DMS153 treated with DMSO at 0.1 percent for 48 hours (cell line): ENCODE results near the gene GABPB2.
A peak's percentile ranks its signal among the peaks of the same experiment; 100 is the strongest.

Experiments
- DNase-seq: peaks from one replicate; lab custom pipeline; 2025; ENCODE audit not compliant: unreplicated experiment; lab: John Stamatoyannopoulos, UW

Gene GABPB2

DNA sequence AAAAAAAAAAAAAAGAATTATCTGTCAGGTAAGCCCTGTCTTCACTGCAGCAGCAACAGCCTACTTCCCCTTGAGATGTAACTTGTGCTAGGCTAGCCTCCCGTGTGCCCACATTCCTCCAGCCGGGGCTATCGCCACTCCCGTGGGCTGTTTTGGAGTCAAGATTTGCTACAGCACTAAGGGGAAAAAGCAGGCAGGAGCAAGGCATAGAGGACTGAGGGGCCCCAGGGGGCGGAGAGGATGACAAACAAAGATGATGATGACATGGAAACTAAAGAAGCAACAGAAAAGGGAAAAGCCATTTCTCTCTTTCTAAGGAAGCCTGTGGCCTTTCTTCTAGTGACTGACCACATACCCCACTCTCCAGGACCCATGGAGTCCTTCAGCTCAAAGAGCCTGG, 87.8 kb downstream of the GABPB2 start:
- no peak for DNase-seq

DNA sequence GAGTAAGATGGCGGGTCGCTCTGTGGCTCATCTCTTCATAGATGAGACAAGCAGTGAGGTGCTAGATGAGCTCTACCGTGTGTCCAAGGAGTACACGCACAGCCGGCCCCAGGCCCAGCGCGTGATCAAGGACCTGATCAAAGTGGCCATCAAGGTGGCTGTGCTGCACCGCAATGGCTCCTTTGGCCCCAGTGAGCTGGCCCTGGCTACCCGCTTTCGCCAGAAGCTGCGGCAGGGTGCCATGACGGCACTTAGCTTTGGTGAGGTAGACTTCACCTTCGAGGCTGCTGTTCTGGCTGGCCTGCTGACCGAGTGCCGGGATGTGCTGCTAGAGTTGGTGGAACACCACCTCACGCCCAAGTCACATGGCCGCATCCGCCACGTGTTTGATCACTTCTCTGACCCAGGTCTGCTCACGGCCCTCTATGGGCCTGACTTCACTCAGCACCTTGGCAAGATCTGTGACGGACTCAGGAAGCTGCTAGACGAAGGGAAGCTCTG, 88.2 kb downstream of the GABPB2 start:
- DNase-seq: no peak

- DNase-seq: no peak
Measured at GRCh38 chr1:151159373-151159772, 88.8 kb downstream of the GABPB2 start.

DNA sequence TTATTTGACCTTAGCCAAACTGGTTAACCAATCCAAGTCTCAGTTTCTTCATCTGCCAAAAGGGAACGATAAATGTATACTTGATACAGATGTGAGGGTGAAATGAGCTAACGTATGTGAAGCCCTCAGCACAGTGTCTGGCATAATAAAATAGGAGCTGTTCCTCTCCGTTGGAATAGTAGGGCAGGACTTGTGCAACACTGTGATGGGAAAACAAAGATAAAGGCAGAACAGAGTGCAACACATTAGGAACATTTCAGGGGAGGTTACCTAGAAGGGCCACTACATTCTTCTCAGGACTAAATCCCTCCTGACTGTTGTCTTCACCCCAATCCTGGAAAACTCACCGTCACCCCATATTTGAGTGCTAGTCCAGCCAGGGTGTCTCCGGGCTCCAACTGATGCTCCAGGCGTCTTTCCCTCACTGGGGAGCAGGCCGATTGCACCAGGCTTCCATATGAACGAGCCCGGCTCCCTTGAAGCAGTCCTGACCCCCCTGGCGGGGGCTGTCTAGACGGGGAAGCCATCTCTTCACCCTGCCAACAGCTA, 94.2 kb downstream of the GABPB2 start:
- DNase-seq: no peak

DNA sequence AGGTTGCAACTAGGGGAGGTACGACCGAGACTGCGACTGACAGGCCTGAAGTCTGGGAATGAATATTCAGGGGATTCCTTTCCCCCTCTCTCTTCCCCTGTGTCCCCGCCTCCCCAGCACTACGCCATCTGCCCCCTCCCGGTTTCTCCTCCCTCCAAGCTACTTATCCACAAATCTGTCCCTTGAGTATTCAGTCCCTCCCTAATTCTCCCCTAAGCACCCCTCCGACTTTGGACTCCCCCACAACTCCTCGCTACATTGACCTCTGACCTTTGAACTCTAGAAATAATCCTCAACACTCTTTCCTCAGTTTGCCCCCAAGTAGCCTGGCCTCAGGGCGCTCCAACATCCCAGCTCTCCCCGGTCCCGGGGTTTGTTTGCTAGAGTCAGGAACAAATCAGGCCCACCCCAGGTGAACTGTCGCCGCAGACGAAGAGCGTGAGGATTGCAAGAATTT, 94.7 kb downstream of the GABPB2 start:
- peak; percentile 56 for DNase-seq

DNA sequence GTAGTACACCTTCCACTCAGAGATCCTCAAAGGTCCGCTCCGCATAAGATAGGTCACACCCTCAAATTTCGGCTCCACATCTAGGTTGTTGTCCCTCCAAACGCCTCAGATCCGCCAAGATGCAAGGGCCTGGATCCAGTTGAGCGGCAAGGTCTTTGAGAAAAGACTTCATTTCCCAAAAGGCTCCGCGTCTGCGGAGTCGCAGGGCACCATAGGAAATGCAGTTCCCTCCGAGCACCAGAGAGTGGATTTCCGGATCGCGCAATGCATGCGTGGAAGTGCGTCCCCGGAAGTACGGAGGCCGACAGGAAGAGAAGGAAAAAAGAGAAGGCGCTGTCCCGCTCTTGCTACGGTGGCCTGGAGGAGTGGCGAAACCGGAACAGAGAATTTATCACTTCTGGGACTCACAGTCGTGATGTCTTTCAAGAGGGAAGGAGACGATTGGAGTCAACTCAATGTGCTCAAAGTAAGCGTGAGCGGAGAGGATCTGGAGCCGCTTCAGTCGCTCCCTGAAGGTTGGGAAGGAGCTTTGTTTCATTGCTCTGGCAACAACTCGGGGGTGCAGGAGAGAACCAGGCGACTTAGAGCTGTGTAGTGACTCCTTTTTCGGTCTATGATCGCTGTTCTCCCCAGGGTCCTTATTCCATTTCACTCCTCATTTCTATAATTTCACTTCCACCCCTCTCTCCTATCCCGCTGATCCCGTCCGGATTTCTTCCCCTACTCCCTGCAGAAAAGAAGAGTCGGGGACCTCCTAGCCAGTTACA, 95.4 kb downstream of the GABPB2 start, which contains the start of the genes LYSMD1 and SCNM1:
TSS of gene LYSMD1 (minus strand) at position 165 of the 767 bp plus-strand sequence. CDS start 644 bp downstream, outside the sequence.
TSS of gene SCNM1 (plus strand) at position 407 of the 767 bp plus-strand sequence. CDS start at position 416, 9 bp downstream.
- DNase-seq: peak; percentile 99

GRCh38 chr1:151166505-151166956, 96.0 kb downstream of the GABPB2 start:
- DNase-seq: no peak

- no peak for DNase-seq
Measured at GRCh38 chr1:151167116-151167515, 96.6 kb downstream of the GABPB2 start.

- no peak for DNase-seq
Measured at GRCh38 chr1:151171190-151171589, 100.6 kb downstream of the GABPB2 start.
